WI38 (cell line): ENCODE data around the gene NISCH.

ENCODE experiments used
- H3K4me3 ChIP-seq: 2 replicates; pipeline ENCODE4 v1.5.1; 2011; ENCODE audit warnings: low read depth, mild to moderate bottlenecking, control low read depth, low read length
- CTCF ChIP-seq: IDR thresholded peaks from 2 replicates; pipeline ENCODE4 v1.5.1; 2012; ENCODE audit warnings: low read depth, mild to moderate bottlenecking, control low read depth, low read length

NISCH gene

DNA sequence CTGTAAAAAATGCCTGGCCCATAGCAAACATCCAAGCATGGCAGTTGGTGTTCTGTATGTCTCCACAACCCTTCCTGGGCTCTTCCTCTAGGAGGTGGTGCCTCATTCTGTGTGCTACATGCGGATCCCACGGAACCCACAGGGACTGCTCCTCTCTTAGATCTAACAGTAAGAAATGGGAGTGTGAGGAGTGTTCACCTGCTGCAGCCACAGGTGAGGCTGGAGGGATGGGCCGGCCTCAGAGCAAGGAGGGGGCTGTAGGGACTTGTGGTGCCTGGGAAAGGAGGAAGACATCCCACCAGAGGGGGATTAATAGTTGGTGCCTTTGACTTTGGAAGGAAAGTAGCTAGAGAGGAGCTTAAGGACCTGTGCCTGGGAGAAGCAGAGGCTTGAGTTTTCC, 32.7 kb upstream of the NISCH start:
- no peak overlapping the region for H3K4me3 ChIP-seq
- no peak for TF ChIP-seq CTCF

DNA sequence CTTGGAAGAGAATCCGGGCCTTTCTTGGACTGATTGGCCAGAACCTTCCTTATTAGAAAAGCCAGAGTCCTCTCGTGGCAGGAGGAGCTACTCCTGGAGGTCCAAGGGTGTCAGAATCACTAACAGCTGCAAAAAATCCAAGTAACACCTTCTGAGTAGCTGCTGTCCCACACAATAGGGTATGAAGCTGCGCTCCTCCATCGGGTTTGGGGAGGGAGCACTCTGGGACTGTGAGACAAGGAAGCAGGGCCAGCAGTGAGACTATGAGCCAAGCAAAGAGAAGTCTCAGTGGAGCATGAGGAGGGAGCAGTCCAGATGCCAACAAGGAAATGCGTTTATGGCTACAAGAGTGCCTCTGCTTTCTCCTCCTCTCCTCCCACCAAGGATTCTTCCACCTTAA, 32.2 kb upstream of the NISCH start:
- H3K4me3 ChIP-seq = no peak overlapping the region
- no peak for TF ChIP-seq CTCF

GRCh38 chr3:52428151-52429005, 27.0 kb upstream of the NISCH start:
- TF ChIP-seq CTCF = peak; percentile 64
- no peak overlapping the region for H3K4me3 ChIP-seq

DNA sequence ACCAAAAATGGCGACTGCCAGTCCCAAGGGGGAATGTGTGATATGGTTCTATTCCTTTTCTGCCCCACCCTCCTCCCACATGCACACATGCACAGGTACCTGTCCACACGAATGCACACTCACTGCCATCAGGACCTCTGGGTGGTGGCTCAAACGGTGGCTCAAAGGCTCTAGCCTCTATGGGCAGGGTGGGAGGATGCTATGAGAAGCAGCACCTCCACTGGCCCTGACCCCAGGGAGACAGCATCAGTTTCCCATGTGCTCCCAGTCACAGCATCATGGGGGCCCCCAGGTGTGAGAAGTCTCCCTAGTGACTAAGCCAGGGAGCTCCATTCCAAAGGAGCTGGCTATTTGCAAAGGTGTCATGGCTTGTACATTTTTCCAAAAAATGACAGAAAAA, 26.4 kb upstream of the NISCH start:
- TF ChIP-seq CTCF = no peak
- H3K4me3 ChIP-seq = no peak overlapping the region

DNA sequence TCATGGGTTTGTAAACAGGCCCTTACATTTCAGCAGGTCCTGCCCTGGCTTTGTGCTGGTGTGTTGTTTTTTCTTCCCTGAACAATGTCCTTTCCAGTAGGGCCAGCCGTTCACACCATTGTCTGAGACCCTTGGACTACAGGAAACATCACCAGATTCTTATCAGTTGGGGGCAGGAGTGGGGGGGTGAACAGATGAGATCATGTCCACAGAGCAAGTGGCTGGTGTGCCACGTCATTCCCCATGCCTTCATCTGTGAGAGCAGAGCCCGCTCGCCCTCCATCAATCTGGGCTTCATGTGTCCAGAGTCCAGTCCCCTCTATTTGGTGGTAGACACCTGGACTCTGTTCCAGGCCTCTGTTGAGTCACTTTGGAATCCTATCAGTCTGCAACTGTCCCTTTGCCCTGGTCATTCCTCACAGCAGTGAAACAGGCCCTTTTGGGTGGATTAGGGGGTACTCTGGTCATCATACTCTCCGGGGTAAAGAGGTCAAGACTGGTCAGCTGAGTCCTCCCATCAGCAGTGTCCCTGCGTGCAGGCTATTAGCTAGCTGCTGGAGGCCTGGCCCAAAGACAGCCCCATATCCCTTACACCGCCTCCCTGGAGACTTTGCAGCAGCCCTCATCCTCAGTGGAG, 25.5 kb upstream of the NISCH start:
- H3K4me3 ChIP-seq = no peak overlapping the region
- no peak for TF ChIP-seq CTCF

DNA sequence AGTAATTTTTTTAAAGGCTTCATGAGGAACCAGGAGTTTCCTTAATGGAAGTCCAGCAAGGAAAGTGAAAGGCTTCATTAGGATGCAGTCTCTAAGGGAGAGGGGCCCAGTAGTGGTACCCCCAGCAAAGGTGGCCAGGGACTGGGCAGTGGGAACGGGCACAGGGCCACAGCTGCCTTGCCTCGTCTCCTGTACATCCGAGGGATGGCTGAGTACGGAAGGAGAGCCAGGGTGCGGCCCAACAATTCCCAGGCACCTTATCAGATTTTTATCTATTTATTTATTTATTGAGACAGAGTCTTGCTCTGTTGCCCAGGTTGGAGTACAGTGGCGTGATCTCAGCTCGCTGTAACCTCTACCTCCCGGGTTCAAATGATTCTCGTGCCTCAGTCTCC, 25.0 kb upstream of the NISCH start:
- TF ChIP-seq CTCF = no peak
- no peak overlapping the region for H3K4me3 ChIP-seq
